GM12878 (cell line): ENCODE measurements around the gene PDZD2. TPM values are rescaled to one million over a fixed set of nuclear protein-coding genes. Genes with fewer than 3 reads are reported as not detected.

Source experiments
- ATAC-seq: fragments of 200-7000 bp; cut with Tn5 transposase; 3 replicates; pipeline ENCODE4 v1.9.1; 2020; ENCODE audit warnings: mild to moderate bottlenecking, moderate library complexity
- BruUV-seq: library from RNA; stranded (reverse); fragments of 400-500 nt; replicated peaks from 2 replicates; lab custom pipeline; 2021; lab: Mats Ljungman, UMichigan
- CTCF ChIA-PET: fragments of 300-600 bp; sonication (Branson Sonifier 250); formaldehyde crosslinking; extraction: SDS; loops from one replicate; lab custom pipeline; 2021; ENCODE audit warnings: inconsistent platforms; lab: Yijun Ruan, JAX
- POLR2A ChIA-PET: fragments of 350-600 bp; formaldehyde crosslinking; extraction: SDS; loops from one replicate; lab custom pipeline; 2021; ENCODE audit warnings: inconsistent platforms; lab: Charles Lee
- RAD21 ChIA-PET: fragments of 300-600 bp; sonication (Branson Sonifier 250); formaldehyde crosslinking; loops from one replicate; lab custom pipeline; 2023; ENCODE audit warnings: antibody characterized with exemption; ENCODE audit not compliant: unreplicated experiment; lab: Charles Lee
- SMC1A ChIA-PET: fragments of 300-600 bp; sonication (Branson Sonifier 250); formaldehyde crosslinking; loops from one replicate; lab custom pipeline; 2023; ENCODE audit not compliant: unreplicated experiment, uncharacterized antibody; lab: Charles Lee
- DNase-seq: peaks from one replicate; pipeline ENCODE4 v3.0.0-alpha.2; 2011; ENCODE audit warnings: low read depth, low spot score
- FAIRE-seq: peaks from 3 replicates; lab custom pipeline; 2011; peaks lifted over from hg19 to GRCh38; lab: Jason Lieb, UNC
- H2AFZ ChIP-seq: 2 replicates; pipeline ENCODE4 v1.6.0; 2011; ENCODE audit warnings: low read depth, low read length, control low read depth; ENCODE audit not compliant: control insufficient read depth
- H3K27ac ChIP-seq: 2 replicates; pipeline ENCODE4 v1.5.1; 2011; ENCODE audit warnings: control low read depth; ENCODE audit not compliant: control insufficient read depth, insufficient read depth
- H3K27me3 ChIP-seq, 2 experiments: replicated peaks in 1 of 2; 2 replicates each; pipeline versions ENCODE4 v1.6.0 to v1.6.1; 2011; ENCODE audit warnings: low read length in 1 of 2; ENCODE audit not compliant: control insufficient read depth in 2 of 2, insufficient read depth in 2 of 2
- H3K36me3 ChIP-seq, 2 experiments: 2 replicates each; pipeline ENCODE4 v1.5.1; 2011; ENCODE audit warnings: low read length in 1 of 2; ENCODE audit not compliant: control insufficient read depth in 2 of 2, insufficient read depth in 2 of 2
- H3K4me1 ChIP-seq: 2 replicates; pipeline ENCODE4 v1.6.1; 2011; ENCODE audit warnings: mild to moderate bottlenecking, low read length, moderate library complexity, mixed read lengths; ENCODE audit not compliant: control insufficient read depth, insufficient read depth
- H3K4me2 ChIP-seq: 2 replicates; pipeline ENCODE4 v1.6.0; 2011; ENCODE audit warnings: control low read depth; ENCODE audit not compliant: control insufficient read depth, insufficient read depth
- H3K4me3 ChIP-seq: fragments of 200-600 bp; sonication (generic); 2 replicates; pipeline ENCODE4 v1.5.1; 2016
- H3K79me2 ChIP-seq: 2 replicates; pipeline ENCODE4 v1.6.0; 2011; ENCODE audit warnings: low read length; ENCODE audit not compliant: control insufficient read depth, insufficient read depth
- H3K9ac ChIP-seq: 2 replicates; pipeline ENCODE4 v1.8.0; 2011; ENCODE audit warnings: low read length, control low read depth, mixed read lengths; ENCODE audit not compliant: control insufficient read depth, insufficient read depth
- H3K9me3 ChIP-seq: replicated peaks from 3 replicates; pipeline ENCODE4 v1.5.1; 2011; ENCODE audit warnings: mild to moderate bottlenecking, low read length; ENCODE audit not compliant: control insufficient read depth, insufficient read depth
- H4K20me1 ChIP-seq: 2 replicates; pipeline ENCODE4 v1.6.0; 2011; ENCODE audit not compliant: control insufficient read depth, insufficient read depth
- BCL3 ChIP-seq: IDR thresholded peaks from 2 replicates; pipeline ENCODE4 v1.6.1; 2011; ENCODE audit warnings: borderline replicate concordance, low read depth, mild to moderate bottlenecking, moderate library complexity, low read length; ENCODE audit not compliant: insufficient read depth, poor library complexity, severe bottlenecking
- HDAC2 ChIP-seq: fragments of 200-600 bp; sonication (generic); IDR thresholded peaks from 2 replicates; pipeline ENCODE4 v1.6.1; 2017
- HDAC6 ChIP-seq: fragments of 200-600 bp; sonication (generic); IDR thresholded peaks from one replicate; pipeline ENCODE4 v1.8.0; 2017; ENCODE audit warnings: antibody characterized with exemption; ENCODE audit not compliant: unreplicated experiment
- PKNOX1 ChIP-seq: fragments of 450-650 bp; IDR thresholded peaks from 2 replicates; pipeline ENCODE4 v1.6.1; 2016; ENCODE audit warnings: mild to moderate bottlenecking
- POLR2A ChIP-seq: IDR thresholded peaks from 2 replicates; pipeline ENCODE4 v1.6.1; 2011; ENCODE audit warnings: low read depth, mild to moderate bottlenecking, low read length
- POLR2AphosphoS5 ChIP-seq: IDR thresholded peaks from 2 replicates; pipeline ENCODE4 v1.6.1; 2011; ENCODE audit warnings: mild to moderate bottlenecking, low read length, inconsistent platforms
- RAD51 ChIP-seq: fragments of 450-650 bp; IDR thresholded peaks from 2 replicates; pipeline ENCODE4 v1.6.1; 2016; ENCODE audit warnings: moderate library complexity, mild to moderate bottlenecking, inconsistent platforms
- RFX5 ChIP-seq: IDR thresholded peaks from 2 replicates; pipeline ENCODE4 v1.6.1; 2011; ENCODE audit warnings: low read depth, low read length, improper control_type of control experiment
- SIX5 ChIP-seq: IDR thresholded peaks from 2 replicates; pipeline ENCODE4 v1.6.1; 2011; ENCODE audit warnings: mild to moderate bottlenecking, low read depth, low read length, moderate library complexity; ENCODE audit not compliant: severe bottlenecking
- SP1 ChIP-seq: IDR thresholded peaks from one replicate; pipeline ENCODE4 v1.6.1; 2011; ENCODE audit warnings: low read depth, low read length
- SREBF1 ChIP-seq: IDR thresholded peaks from 2 replicates; pipeline ENCODE4 v1.6.1; 2012; ENCODE audit warnings: mild to moderate bottlenecking, low read length
- TCF12 ChIP-seq: IDR thresholded peaks from 2 replicates; pipeline ENCODE4 v1.6.1; 2011; ENCODE audit warnings: low read depth, mild to moderate bottlenecking, low read length
- ZBED1 ChIP-seq: IDR thresholded peaks from 2 replicates; pipeline ENCODE4 v1.6.1; 2016; ENCODE audit warnings: borderline replicate concordance
- WGBS: methylation state at CpG from one replicate; pipeline ENCODE4 v1.1.6; 2016; ENCODE audit warnings: low lambda C conversion rate; ENCODE audit not compliant: insufficient replicate concordance, insufficient coverage; ENCODE audit errors: missing lambda C conversion rate; 5-methylcytosine and 5-hydroxymethylcytosine counted together
- in situ Hi-C: fragments of 300-500 bp; cut with MboI; formaldehyde crosslinking; loops from 9 replicates; pipeline ENCODE4 v1.14.3; 2018; ENCODE audit warnings: mixed read lengths
- intact Hi-C: fragments of 100-400 bp; cut with micrococcal nuclease; formaldehyde crosslinking; loops from one replicate; pipeline ENCODE4 v1.14.2; 2022; ENCODE audit not compliant: unreplicated experiment
- polyA plus RNA-seq, 11 experiments: library from polyadenylated mRNA; depleted of rRNA in 4 of 11; unstranded in 6 of 11; stranded (reverse) in 5 of 11; fragments of >200 nt; fragmentation: Nextera tagmentation in 4 of 11; fragmentation: Illumina TruSeq in 1 of 11; extraction: Ambion mirVana in 4 of 11; extraction: Trizol in 1 of 11; gene quantifications; 1 replicate in 1 of 11; 2 replicates in 10 of 11; pipeline versions ENCODE4 v1.2.1 to v1.2.3, GENCODE V29; 2011 to 2016; ENCODE audit warnings: inconsistent platforms in 2 of 11, missing spikeins in 2 of 11, low read depth in 1 of 11
- total RNA-seq, 4 experiments: library from RNA; depleted of rRNA in 3 of 4; stranded (reverse); fragments of >200 nt in 3 of 4; fragmentation: Illumina TruSeq in 1 of 4; extraction: Trizol in 1 of 4; gene quantifications; 2 replicates each; pipeline versions ENCODE4 v1.2.1 to v1.2.3, GENCODE V29; 2013 to 2021

The PDZD2 gene
- total and polyA plus RNA-seq, 10 of the 15 experiments (the other 5 are each of a cell fraction or from before 2014, with no cell fraction given), result 0.01 to 0.58 (median 0.29) TPM; not detected in 3

GRCh38 chr5:32144378-32145207, 505.7 kb downstream of the PDZD2 start:
- DNase-seq, result no peak
- no TSS peak for BruUV-seq
- H3K27me3 ChIP-seq, result no peaks in the 10 kb centered on the region
- no peak overlapping the region for H3K4me2 ChIP-seq
- WGBS, result 98% methylated on average over 5 of the region's 5 CpGs
- no peaks in the 10 kb centered on the region for H4K20me1 ChIP-seq
- RAD21 ChIA-PET, result no interaction called here
- peak; percentile 15 for TF ChIP-seq BCL3
- no peak for TF ChIP-seq RAD51
- intact Hi-C loops, result no loop called here
- no peaks in the 10 kb centered on the region for H3K4me1 ChIP-seq
- no peak for FAIRE-seq
- POLR2A ChIA-PET, result no interaction called here
- H3K36me3 ChIP-seq, result peaks cover 0 to 4% of the 10 kb centered on the region in 2 experiments; a peak in 3 of 4 replicates
- no peaks in the 10 kb centered on the region for H3K9me3 ChIP-seq
- H3K79me2 ChIP-seq, result peaks cover 55% of the 10 kb centered on the region
- H2AFZ ChIP-seq, result no peak overlapping the region
- in situ Hi-C loops, result no loop called here
- H3K9ac ChIP-seq, result no peak overlapping the region
- no peak for ATAC-seq
- CTCF ChIA-PET, result interaction anchor here (1.1 to 1.8 kb wide), 3 partner anchors 9 to 185 kb away, joined by 3 to 7 read pairs (median 5); no protein-coding TSS in a partner anchor
- no peak overlapping the region for H3K27ac ChIP-seq
- SMC1A ChIA-PET, result interaction anchor here (0.8 to 1.3 kb wide), 4 partner anchors 7 to 49 kb away, joined by 3 to 4 read pairs (median 4); partner anchors contain the start of gene GOLPH3
- H3K4me3 ChIP-seq, result no peak overlapping the region

GRCh38 chr5:32145378-32145777, 506.4 kb downstream of the PDZD2 start:
- RAD21 ChIA-PET, result no interaction called here
- no peaks in the 10 kb centered on the region for H3K9me3 ChIP-seq
- TF ChIP-seq SIX5 (no peak), POLR2AphosphoS5 (no peak), PKNOX1 (no peak), SREBF1 (no peak), POLR2A (no peak), HDAC2 (no peak), HDAC6 (no peak), TCF12 (no peak), RFX5 (no peak), SP1 (no peak), ZBED1 (no peak)

More at GRCh38 chr5:32145378-32145777, 506.4 kb downstream of the PDZD2 start:
- H3K27me3 ChIP-seq, result no peaks in the 10 kb centered on the region
- ATAC-seq, result no peak
- intact Hi-C loops (no loop called here), in situ Hi-C loops (no loop called here)
- 52% methylated on average over 2 of the region's 2 CpGs for WGBS
- H3K4me2 ChIP-seq, result no peak overlapping the region
- H3K79me2 ChIP-seq, result peaks cover 63% of the 10 kb centered on the region
- SMC1A ChIA-PET, result interaction anchor here (1.3 kb wide), 2 partner anchors 10 to 28 kb away, joined by 3 read pairs; partner anchors contain the start of gene GOLPH3
- CTCF ChIA-PET, result interaction anchor here (1.8 kb wide), 1 partner anchor 14 kb away, joined by 5 read pairs; no protein-coding TSS in a partner anchor
- H3K27ac ChIP-seq, result no peak overlapping the region
- FAIRE-seq, result no peak
- H3K4me1 ChIP-seq, result no peaks in the 10 kb centered on the region
- DNase-seq, result no peak
- no peak overlapping the region for H3K9ac ChIP-seq
- no TSS peak for BruUV-seq
- peaks cover 0 to 4% of the 10 kb centered on the region in 2 experiments; a peak in 3 of 4 replicates for H3K36me3 ChIP-seq
- no peak overlapping the region for H3K4me3 ChIP-seq
- no peaks in the 10 kb centered on the region for H4K20me1 ChIP-seq
- no peak overlapping the region for H2AFZ ChIP-seq
- POLR2A ChIA-PET, result no interaction called here
